ENCODE results near the gene TBCC.
A peak's percentile ranks its signal among the peaks of the same experiment; 100 is the strongest.
"Not testable (repeated sequence)": the region's sequence is repeated elsewhere in the genome, so short reads cannot be mapped to it uniquely, and the experiment has no call there.

Gene TBCC

GRCh38 chr6:42754759-42755158 lies 8.9 kb upstream of the TBCC start:
- Mint-ChIP-seq H3K4me3 (no peak overlapping the region), H3K36me3 (peaks cover 5% of the 10 kb centered on the region), H3K27ac (no peak overlapping the region), H3K27me3 (no peaks in the 10 kb centered on the region), H3K4me1 (peaks cover 42% of the 10 kb centered on the region), H3K9me3 (no peaks in the 10 kb centered on the region)

- Mint-ChIP-seq H3K27me3 (no peaks in the 10 kb centered on the region), H3K4me1 (peaks cover 34% of the 10 kb centered on the region), H3K36me3 (peaks cover 7% of the 10 kb centered on the region), H3K9me3 (no peaks in the 10 kb centered on the region), H3K4me3 (no peak overlapping the region), H3K27ac (no peak overlapping the region)
These were observed 5.2 kb upstream of the TBCC start for GRCh38 chr6:42751055-42751454.

GRCh38 chr6:42748203-42748898 lies 2.4 kb upstream of the TBCC start:
- H3K27ac Mint-ChIP-seq = no peak overlapping the region
- H3K36me3 Mint-ChIP-seq = peaks cover 13% of the 10 kb centered on the region
- peak overlapping the region; percentile 98 for H3K4me3 Mint-ChIP-seq
- H3K9me3 Mint-ChIP-seq = peaks cover 5% of the 10 kb centered on the region
- peaks cover 42% of the 10 kb centered on the region for H3K4me1 Mint-ChIP-seq
- no peaks in the 10 kb centered on the region for H3K27me3 Mint-ChIP-seq

- H3K27ac Mint-ChIP-seq = peak overlapping the region; percentile 100
- peaks cover 9% of the 10 kb centered on the region for H3K36me3 Mint-ChIP-seq
- peaks cover 42% of the 10 kb centered on the region for H3K4me1 Mint-ChIP-seq
- peak overlapping the region; percentile 98 for H3K4me3 Mint-ChIP-seq
- H3K27me3 Mint-ChIP-seq = no peaks in the 10 kb centered on the region
- H3K9me3 Mint-ChIP-seq = peaks cover 5% of the 10 kb centered on the region
These were observed 824 bp upstream of the TBCC start for GRCh38 chr6:42746463-42747391.

- peak overlapping the region; percentile 98 for H3K4me3 Mint-ChIP-seq
- H3K36me3 Mint-ChIP-seq = peaks cover 9% of the 10 kb centered on the region
- no peaks in the 10 kb centered on the region for H3K27me3 Mint-ChIP-seq
- H3K9me3 Mint-ChIP-seq = peaks cover 5% of the 10 kb centered on the region
- peaks cover 36% of the 10 kb centered on the region for H3K4me1 Mint-ChIP-seq
- peak overlapping the region; percentile 12 for H3K27ac Mint-ChIP-seq
These were observed 742 bp downstream of the TBCC start for GRCh38 chr6:42745083-42745639.

- H3K4me3 Mint-ChIP-seq = peak overlapping the region; percentile 98
- H3K9me3 Mint-ChIP-seq = peaks cover 5% of the 10 kb centered on the region
- no peaks in the 10 kb centered on the region for H3K27me3 Mint-ChIP-seq
- peaks cover 36% of the 10 kb centered on the region for H3K4me1 Mint-ChIP-seq
- no peak overlapping the region for H3K27ac Mint-ChIP-seq
- H3K36me3 Mint-ChIP-seq = peaks cover 9% of the 10 kb centered on the region
These were observed 1.5 kb downstream of the TBCC start for GRCh38 chr6:42744351-42744893.

GRCh38 chr6:42742116-42742894 lies 3.6 kb downstream of the TBCC start:
- H3K9me3 Mint-ChIP-seq = peaks cover 5% of the 10 kb centered on the region
- peak overlapping the region; percentile 5 for H3K27ac Mint-ChIP-seq
- H3K36me3 Mint-ChIP-seq = peaks cover 6% of the 10 kb centered on the region
- H3K27me3 Mint-ChIP-seq = no peaks in the 10 kb centered on the region
- no peak overlapping the region for H3K4me3 Mint-ChIP-seq
- peaks cover 19% of the 10 kb centered on the region for H3K4me1 Mint-ChIP-seq

GRCh38 chr6:42740725-42741124 lies 5.2 kb downstream of the TBCC start:
- Mint-ChIP-seq H3K4me1 (peaks cover 16% of the 10 kb centered on the region), H3K36me3 (peaks cover 3% of the 10 kb centered on the region), H3K27ac (no peak overlapping the region), H3K27me3 (no peaks in the 10 kb centered on the region), H3K9me3 (peaks cover 1% of the 10 kb centered on the region), H3K4me3 (no peak overlapping the region)

GRCh38 chr6:42735976-42736375 lies 9.9 kb downstream of the TBCC start:
- Mint-ChIP-seq H3K27me3 (no peaks in the 10 kb centered on the region), H3K36me3 (no peaks in the 10 kb centered on the region), H3K9me3 (no peaks in the 10 kb centered on the region), H3K4me3 (no peak overlapping the region), H3K4me1 (no peaks in the 10 kb centered on the region), H3K27ac (peak overlapping the region; percentile 12)

GRCh38 chr6:42733867-42734481 lies 11.9 kb downstream of the TBCC start:
- not testable (repeated sequence) for H3K27ac Mint-ChIP-seq, H3K27me3 Mint-ChIP-seq, H3K9me3 Mint-ChIP-seq, H3K4me1 Mint-ChIP-seq, H3K36me3 Mint-ChIP-seq, H3K4me3 Mint-ChIP-seq

GRCh38 chr6:42729731-42730130 lies 16.2 kb downstream of the TBCC start:
- H3K27me3 Mint-ChIP-seq = no peaks in the 10 kb centered on the region
- H3K27ac Mint-ChIP-seq = no peak overlapping the region
- no peaks in the 10 kb centered on the region for H3K36me3 Mint-ChIP-seq

GRCh38 chr6:42727627-42728026 lies 18.3 kb downstream of the TBCC start:
- H3K27ac Mint-ChIP-seq = peak overlapping the region; percentile 98
- peak overlapping the region; percentile 92 for H3K4me3 Mint-ChIP-seq
- H3K27me3 Mint-ChIP-seq = no peaks in the 10 kb centered on the region
- H3K9me3 Mint-ChIP-seq = no peaks in the 10 kb centered on the region
- H3K36me3 Mint-ChIP-seq = no peaks in the 10 kb centered on the region
- H3K4me1 Mint-ChIP-seq = peaks cover 23% of the 10 kb centered on the region

More at GRCh38 chr6:42729731-42730130, 16.2 kb downstream of the TBCC start:
- H3K9me3 Mint-ChIP-seq = no peaks in the 10 kb centered on the region
- H3K4me1 Mint-ChIP-seq = peaks cover 23% of the 10 kb centered on the region
- no peak overlapping the region for H3K4me3 Mint-ChIP-seq

GRCh38 chr6:42727087-42727611 lies 18.8 kb downstream of the TBCC start:
- Mint-ChIP-seq H3K27me3 (no peaks in the 10 kb centered on the region), H3K9me3 (no peaks in the 10 kb centered on the region), H3K4me1 (peaks cover 23% of the 10 kb centered on the region), H3K27ac (peak overlapping the region; percentile 98), H3K36me3 (no peaks in the 10 kb centered on the region), H3K4me3 (peak overlapping the region; percentile 92)

- H3K4me3 Mint-ChIP-seq = peak overlapping the region; percentile 92
- H3K36me3 Mint-ChIP-seq = no peaks in the 10 kb centered on the region
- peak overlapping the region; percentile 98 for H3K27ac Mint-ChIP-seq
- H3K9me3 Mint-ChIP-seq = no peaks in the 10 kb centered on the region
- H3K4me1 Mint-ChIP-seq = peaks cover 23% of the 10 kb centered on the region
- no peaks in the 10 kb centered on the region for H3K27me3 Mint-ChIP-seq
These were observed 19.3 kb downstream of the TBCC start for GRCh38 chr6:42726485-42727086.

All from activated naive CD4-positive, alpha-beta T cell treated with anti-CD3 and anti-CD28 coated beads, Interleukin-2, amount 50 U/mL, for 24 hours (primary cell).